GM21526 (cell line): ENCODE measurements around the gene VSTM4.

ENCODE experiments used
- ATAC-seq: cut with Tn5 transposase; IDR thresholded peaks from one replicate; pipeline ENCODE4 v1.9.1; 2021; ENCODE audit warnings: moderate library complexity; ENCODE audit not compliant: unreplicated experiment, low FRiP score

The VSTM4 gene

GRCh38 chr10:49053053-49053997 lies 62.0 kb downstream of the VSTM4 start:
- ATAC-seq = peak; percentile 71

DNA sequence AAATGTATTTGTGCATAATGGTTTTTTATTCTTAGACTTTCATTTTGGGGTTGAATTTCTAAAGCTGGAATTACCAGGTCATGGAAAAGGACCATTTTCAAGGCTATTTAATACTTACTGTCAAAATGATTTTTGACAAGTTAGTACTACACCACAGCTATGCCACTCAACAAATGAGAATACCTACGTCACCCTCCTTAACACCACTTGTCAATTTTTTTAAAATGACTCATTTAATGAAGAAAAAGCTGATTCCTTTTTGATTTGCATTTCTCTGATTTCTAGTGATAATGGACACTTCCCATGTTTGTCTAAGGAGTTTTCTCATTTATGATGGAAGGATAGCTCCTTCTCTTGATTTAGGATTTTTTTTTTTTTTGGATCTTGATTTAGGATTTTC lies 63.3 kb downstream of the VSTM4 start:
- no peak for ATAC-seq

DNA sequence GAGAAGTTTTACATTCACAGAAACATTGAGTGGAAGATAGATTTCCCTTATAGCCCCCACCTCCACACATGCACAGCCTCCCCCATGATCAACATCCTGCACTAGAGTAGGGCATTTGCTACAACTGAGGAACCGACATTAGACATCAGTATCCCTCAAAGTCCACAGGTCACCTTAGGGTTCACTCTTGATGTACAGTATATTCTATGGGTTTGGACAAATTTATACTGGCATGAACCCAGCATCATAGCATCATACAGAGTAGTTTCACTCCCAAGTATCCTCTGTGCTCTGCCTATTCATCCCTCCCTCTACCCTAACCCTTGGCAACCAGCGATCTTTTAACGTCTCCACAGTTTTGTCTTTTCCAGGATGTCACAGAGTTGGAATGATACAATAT lies 64.4 kb downstream of the VSTM4 start:
- ATAC-seq = no peak

DNA sequence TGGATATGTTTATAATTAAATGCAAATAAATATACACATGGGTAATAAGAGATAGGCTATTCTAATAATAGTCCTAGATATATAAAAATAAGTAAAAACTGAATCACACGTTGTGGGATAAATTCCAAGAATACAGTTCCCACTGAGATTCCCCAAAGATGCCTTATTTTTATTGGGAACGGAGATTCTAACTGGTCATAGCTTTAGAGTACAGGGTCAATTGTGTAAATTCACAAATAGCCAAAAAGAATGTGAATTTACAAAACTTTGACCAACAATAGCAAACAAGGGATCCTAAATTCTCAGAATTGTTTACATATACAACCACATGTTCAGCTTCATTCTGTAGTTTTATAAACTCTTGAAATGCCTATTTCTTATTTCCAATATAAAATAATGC lies 65.0 kb downstream of the VSTM4 start:
- ATAC-seq = no peak

- ATAC-seq = no peak
Observed at GRCh38 chr10:49049660-49050059, 65.7 kb downstream of the VSTM4 start.

- ATAC-seq = no peak
Observed at GRCh38 chr10:49047128-49047639, 68.1 kb downstream of the VSTM4 start.

DNA sequence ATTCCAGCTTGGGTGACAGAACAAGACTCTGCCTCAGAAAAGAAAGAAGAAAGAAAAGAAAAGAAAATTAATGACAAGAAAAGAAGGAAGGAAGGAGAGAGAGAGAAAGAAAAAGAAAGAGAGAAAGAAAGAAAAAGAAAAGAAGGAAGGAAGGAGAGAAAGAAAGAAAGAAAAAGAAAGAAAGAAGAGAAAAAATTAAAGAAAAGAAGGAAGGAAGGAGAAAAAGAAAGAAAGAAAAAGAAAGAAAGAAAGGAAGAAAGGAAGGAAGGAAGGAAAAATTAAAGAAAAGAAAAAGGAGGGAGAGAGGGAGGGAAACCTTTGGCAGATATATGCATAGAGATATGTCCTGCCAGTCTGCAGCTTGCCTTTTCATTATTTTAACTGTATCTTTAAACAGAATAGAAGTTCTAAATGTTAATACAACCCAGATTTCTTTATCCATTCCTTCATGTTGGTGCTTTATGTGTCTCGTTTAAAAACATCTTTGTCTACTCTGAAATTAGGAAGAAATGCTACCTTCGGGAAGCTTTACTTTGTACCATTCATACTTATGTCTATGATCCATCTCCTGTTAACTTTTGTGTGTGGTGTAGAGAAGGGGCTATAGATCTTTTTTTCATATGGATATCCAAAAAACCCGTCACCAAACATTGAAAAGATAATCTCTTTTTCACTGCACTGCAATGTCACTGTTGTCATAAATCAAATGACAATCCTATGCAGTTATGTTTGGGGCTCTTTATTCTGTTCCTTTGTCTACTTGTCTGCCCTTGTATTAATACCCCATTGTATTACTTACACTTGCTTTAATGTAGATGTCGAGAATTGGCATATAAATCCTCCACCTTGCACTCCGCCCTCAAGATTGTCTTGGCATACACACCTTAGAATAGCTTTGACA lies 70.8 kb downstream of the VSTM4 start:
- ATAC-seq = no peak

- no peak for ATAC-seq
Observed at GRCh38 chr10:49040601-49041000, 74.7 kb downstream of the VSTM4 start.

- ATAC-seq = no peak
Observed at GRCh38 chr10:49039409-49039808, 75.9 kb downstream of the VSTM4 start.

DNA sequence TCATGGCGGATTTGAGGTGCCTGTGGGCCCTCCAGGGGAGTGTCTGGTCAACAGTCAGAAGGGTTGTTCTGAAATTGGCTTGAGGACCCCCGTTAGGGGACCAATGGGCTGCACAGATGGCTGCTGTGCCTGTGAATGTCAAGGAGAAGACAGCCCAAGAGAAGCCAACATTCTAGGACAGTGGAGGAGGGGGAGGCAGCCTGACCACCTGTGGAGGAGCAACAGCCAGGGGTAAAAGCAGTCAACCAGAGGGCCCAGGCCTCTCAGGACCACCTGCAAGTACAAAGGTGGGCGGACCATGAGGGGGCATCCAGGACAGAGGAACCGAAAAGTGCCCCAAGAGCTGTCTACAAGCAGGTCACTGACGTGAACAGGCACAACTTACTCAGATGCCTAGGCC lies 76.6 kb downstream of the VSTM4 start:
- ATAC-seq = no peak

DNA sequence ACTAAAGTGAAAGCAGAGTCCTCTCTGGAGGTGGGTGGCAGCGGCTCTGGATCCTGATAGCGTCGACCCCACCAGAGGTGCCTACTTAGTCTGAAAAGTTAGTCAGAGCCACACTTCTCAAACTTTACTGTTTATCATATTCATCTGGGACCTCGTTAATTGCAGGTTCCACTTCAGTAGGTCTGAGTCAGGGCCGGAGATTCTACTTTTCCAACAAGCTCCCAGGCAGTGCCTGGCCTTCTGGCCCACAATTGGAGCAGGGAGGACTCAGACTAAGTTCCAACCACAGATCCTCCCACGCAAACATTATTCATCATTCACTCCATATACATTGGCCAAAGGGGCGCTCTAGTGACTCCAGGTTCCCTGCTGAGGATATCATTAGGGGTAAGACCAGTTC lies 78.1 kb downstream of the VSTM4 start:
- ATAC-seq = no peak

DNA sequence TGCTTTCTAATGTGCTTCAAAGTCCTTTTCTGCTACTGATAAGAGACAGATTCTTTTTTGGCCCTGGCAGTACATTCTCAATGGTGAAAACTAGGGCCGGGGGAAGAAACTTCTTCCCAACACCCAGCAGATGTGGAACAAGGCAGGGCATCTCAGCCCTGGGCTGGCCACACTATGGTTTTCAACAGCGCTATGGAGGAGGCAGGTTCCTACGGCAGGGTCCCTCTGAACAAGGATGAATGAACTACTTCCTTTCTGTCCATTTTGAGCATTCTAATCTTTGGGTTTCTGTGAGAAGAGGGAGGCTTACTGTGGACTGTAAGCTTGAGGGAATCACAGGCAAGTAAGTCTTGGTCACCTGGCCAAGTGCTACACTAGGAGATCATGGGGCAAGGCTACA lies 78.7 kb downstream of the VSTM4 start:
- ATAC-seq = no peak

DNA sequence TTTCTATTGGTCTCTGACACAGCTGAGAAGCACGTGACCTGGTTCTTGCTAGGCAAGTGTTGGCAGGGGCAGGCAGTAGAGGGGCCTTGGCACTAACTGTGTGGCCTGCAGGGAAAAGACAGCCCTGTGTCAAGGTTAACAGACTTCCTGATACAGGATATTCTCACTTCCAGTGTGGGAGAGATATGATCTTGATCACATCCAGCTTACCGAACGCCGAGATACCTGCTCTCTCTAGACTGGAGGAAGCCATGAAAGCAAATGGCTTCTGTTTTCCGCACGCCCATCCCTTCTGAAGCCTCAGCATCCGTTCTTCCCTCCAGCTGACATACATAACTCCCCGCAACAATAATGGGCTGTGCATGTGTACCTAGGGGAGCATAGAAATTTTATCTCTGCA lies 79.4 kb downstream of the VSTM4 start:
- no peak for ATAC-seq

DNA sequence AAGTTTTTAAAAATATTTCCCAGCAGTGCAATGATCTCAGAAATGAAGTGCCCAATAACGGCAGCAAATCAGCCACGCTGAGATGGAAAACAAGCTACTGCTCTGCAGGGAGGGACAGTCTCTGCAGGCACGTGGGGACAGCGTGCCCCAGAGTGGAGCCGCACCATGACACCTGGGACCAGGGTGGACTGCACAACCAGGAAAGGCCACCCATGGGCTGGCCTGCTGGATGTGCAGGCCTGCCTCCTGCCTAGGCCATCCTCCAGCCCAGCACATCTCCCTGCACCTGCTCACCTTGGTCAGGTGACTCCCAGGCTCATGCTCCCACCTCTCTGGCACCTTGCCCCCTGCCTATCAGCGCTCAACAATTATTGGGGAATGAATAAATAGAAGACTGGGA lies 80.4 kb downstream of the VSTM4 start:
- no peak for ATAC-seq

DNA sequence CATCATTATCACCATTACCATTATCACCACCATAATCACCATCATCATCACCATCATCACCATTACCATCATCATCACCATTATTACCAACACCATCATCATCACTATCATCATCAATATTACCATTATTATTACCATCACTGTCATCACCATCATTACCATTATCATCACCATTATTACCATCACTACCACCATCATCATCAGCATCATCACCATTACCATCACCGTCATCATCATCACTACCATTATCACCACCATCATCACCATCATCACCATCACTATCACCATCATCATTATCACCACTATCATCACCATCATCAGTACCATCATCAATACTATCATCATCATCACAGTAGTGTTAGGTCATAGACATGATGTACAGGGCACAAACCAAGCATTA lies 81.4 kb downstream of the VSTM4 start:
- ATAC-seq = no peak

DNA sequence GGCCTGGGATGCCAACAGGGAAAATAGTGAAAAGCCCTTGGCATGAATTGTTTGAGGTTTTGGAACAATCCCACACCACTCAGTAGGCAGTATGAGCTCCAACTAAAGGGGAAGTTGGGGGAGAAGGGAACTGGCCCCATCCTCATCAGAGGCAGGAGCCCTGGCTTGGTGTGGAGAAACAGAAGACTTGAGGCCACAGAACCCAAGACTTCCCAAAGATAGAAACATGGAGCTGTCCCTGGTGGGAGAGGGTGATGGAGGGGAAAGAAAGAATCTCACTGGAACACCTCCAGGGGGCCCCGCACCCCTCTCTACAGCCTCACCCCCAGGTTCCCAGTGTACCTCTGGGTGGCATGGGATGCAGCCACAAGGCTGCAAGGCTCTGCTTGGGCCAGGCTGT lies 85.7 kb downstream of the VSTM4 start:
- ATAC-seq = no peak

DNA sequence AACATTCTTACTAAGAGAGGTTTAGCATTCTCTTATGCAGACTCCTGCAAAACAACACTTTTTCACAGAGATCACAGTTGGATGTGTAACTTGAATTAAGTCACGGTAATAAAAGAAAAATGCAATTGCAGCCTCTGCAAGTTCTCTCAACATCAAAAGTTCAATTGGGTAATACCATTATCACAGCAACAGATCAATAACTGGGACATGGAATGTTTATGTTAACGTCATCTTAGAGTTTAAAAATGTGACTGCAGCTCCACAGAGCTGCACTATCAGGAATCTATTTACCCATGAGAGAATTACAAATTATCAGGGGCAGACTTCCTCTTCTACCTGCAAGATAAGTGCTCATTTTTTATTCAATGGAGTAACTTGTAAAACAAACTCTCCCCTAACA lies 86.7 kb downstream of the VSTM4 start:
- no peak for ATAC-seq

GRCh38 chr10:49025347-49025983 lies 89.9 kb downstream of the VSTM4 start:
- no peak for ATAC-seq

- ATAC-seq = no peak
Observed at GRCh38 chr10:49024484-49024883, 90.8 kb downstream of the VSTM4 start.

GRCh38 chr10:49023752-49024151 lies 91.6 kb downstream of the VSTM4 start:
- no peak for ATAC-seq

- no peak for ATAC-seq
Observed at GRCh38 chr10:49023071-49023470, 92.3 kb downstream of the VSTM4 start.
